AG20443 (cell line): ENCODE data around the gene HOXB4.
"Not testable (repeated sequence)": the region's sequence is repeated elsewhere in the genome, so short reads cannot be mapped to it uniquely, and the experiment has no call there.

Experiments
- DNase-seq: peaks from one replicate; pipeline ENCODE4 v3.0.0; 2012; ENCODE audit warnings: low spot score, mixed read lengths

The HOXB4 gene

GRCh38 chr17:48546924-48547807 lies 31.0 kb downstream of the HOXB4 start:
- no peak for DNase-seq

DNA sequence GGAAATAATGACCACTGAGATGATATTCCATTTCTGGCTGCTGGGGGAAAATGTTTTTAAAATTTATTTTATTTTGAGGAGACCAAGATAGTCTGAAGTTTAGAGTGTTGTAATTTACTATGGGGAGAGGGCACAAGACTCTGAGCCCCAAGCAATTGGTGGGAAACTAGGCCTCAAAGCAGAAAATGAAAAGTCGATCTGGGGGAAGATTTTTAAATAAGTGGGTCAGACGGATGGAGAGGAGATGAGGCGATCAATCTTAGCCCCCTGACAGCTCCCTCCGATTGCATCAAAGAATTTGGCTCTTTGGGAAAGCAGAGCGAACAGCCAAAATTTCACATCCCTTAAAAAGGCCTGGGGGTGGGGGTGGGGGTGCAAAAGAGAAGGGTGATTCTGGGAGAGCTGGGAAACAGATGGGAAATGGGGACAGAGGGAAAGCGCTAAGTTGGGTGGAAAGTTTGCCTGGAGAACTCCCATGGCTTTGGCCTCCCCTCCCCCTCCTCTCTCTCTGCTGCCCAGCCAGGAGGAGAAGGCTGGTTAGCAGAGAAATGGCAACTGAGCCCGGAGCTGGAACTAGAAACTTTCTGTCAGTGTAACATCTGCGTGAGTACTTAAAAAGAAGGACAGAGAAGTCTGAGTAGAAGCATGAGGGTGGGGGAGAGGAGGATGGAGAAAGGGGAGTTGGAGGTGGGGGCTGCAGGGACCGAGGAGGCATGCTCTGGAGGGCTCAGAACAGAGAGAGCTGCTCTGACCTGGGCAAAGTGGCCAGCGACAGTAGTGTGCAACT lies 31.8 kb downstream of the HOXB4 start:
- no peak for DNase-seq

DNA sequence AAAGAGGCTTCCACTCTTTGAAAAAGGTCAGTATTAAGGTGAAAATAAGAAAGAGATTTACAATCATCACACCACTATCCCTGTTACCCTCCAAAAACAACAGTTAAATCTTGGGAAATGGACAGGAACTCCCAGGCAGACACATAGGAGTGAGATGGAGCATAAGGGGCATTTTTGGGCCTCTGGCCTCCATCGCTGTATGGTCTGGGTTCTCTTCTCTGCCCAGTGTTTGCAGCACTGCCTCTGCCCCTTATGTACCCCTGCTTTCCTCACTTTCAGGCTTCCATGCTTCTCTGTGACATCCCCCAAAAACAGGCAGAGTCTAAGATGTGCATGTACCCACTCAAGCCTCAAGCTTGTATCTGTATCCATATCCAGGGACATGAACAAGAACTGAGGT lies 32.6 kb downstream of the HOXB4 start:
- DNase-seq, result no peak

DNA sequence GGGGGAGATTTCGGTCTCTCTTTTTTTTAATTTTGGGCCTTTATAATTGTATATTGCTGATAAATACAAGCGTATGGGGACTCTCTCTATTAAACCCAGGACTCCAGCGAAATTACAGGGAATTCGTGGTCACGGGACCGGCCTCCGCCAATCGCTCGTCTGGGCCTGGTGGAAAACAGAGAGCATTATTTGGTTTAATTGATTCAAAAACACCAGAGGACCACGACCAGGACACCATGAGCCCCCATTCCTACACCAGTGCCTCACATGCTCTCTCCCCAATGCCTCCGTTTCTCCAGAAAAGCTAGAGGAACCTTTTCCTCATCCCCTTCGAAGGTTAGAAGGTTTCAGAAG lies 33.2 kb downstream of the HOXB4 start, which contains the start of gene HOXB2:
TSS of gene HOXB2 (minus strand) at position 88 of the 354 bp plus-strand sequence. CDS start 198 bp downstream, outside the sequence.
- peak; percentile 60 for DNase-seq

DNA sequence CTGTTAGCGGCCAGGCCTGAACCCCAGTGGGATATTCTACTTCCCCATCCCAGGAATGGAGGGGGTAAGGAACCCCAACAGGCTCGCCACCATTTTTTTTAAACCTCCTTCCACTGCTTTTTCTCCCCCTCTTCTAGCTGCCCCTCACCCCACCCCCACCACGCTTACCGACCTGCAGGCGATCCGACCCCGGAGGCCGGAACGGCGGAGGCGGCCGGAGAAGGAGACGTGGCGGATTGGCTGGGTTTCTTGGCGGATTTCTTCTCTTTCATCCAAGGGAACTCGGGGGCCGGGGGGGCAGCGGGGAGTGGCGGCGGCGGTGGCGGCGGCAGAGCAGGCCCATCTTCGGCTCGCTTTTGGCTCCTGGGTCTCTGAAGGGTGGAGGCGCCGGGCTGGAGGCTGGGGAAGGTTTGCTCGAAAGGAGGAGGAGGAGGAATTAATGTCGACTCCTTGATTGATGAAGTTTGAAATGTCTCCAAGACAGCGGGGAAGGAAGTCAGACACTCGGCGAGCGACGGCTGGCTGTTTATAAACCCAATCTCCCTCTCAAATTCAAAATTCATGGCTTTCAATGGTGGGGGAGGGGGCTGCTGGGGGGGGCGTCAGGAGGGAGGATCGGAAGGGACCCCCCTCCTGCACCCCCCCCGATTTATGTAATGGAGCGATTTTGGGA lies 33.7 kb downstream of the HOXB4 start:
- DNase-seq, result peak; percentile 82

DNA sequence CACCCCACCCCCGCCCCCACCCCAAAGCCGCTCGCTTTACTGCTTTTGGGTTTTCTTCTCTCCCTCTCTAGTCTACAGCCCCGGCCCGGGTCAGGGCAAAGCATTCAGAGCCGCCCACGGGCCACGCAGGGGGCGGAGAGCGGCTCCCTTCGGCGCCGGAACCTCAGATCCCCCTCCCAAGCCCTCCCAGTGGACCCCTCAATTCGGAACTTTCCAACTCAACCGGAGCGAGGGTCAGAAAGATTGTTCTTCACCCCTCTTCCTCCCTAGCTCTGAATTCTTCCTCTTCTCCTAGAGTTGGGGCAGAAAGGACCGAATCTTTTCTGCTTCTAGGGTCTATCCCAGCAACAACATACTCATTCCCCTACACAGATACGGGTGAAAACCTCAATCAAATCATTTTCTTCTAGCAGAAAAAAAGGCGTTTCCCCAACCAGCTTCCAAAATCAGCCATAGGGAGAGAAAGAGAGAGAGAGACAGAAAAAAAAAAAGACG lies 34.2 kb downstream of the HOXB4 start:
- DNase-seq, result no peak

DNA sequence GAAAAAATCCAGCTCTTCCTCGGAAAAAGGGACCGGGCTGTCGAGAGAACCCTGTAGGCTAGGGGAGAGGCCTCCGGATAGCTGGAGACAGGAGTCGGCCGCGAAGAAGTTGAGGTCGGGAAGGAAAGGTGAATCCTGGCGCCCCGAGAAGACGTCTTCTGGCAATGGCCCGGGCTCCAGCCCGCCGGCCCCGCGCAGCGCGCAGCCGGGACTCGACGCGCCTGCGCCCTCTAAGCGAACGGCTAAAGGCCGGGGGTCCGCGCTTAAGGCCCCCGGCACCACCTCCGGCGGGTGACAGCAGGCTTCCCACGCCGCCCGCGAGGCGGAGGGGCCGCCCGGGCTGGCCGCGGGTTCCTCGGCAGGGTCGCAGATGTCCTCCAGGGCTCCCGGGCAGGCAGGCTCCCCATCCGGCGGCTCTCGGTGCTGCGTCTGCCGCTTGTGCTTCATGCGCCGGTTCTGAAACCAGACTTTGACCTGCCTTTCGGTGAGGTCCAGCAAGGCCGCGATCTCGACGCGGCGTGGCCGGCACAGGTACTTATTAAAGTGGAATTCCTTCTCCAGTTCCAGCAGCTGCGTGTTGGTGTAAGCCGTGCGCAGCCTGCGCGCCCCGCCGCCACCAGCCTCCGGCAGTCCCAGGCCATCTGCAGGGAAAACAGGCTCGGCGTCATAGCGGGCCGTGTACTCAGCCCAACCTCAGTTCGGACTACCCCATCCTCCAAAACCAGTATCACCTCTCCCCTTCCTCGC lies 34.9 kb downstream of the HOXB4 start:
- DNase-seq, result peak; percentile 48

DNA sequence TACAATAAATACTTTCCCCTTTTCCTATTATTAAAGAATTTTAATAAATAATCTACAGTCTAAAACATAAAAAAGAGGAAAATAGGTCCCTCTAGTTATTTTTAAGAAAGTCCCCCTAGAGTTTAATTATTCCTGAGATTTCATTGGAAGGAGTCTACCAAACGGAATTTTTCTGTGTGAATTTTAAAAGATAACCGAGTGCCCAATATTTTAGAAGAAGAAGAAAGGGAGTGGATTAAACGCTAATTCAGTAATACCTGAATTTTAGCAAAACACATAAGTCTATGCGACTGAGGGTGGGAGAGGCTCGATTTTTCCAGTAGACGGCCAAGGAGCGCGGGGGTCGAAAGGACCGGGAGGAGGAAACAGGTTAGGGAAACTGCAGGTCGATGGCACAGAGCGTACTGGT lies 35.4 kb downstream of the HOXB4 start:
- DNase-seq, result no peak

DNA sequence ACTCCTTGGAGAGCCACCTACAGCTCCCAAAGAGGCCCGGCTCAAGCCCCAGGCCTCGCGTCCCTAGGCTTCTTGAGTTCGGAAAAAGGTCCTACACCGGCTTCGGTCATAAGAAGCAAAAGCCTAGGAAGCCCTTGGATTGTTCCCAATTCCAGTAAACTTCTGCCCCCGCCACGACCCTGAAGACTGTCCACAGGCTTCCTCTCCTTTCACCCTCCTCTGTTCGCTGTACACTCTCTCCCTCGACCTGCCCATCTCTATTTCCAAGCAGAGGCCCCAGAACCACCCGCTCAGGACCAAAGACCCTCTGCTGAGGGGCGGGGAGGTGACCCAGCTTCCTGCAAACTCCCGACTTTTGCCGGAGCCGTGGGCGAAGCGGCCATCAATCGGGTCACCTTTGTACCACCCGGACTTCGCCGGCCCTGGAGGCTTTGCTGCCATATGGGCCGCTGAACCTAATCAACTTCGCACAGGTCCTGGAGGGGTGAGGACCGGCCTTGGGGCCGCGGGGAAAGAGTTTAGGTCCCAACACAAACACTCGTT lies 36.0 kb downstream of the HOXB4 start:
- no peak for DNase-seq

DNA sequence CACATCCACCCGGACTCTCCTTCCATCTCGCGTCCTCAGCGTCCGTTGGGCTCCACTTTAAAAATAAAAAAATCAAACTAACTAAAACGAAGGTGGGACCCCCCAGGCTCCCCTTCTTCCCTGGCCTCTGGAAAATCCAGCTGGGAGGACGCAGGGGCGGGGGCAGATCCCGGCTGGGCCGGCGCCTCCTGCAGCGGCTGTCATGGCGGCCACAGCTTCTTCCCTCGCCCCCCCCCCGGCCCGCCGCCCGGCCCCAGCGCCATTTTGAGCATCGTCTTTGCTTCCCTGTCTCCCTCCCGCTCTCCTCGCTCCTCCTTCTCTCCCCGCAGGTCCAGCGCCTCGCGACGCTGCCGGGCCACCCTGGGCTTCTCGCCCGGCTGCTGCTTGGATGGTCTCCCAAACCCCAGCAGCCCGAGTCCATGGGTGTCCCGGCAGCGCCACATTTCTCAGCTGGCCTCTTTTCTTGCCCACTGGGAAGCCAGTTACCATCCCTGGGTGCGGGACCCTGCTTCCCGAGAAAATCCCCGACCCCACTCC lies 36.5 kb downstream of the HOXB4 start:
- DNase-seq, result peak; percentile 87

- DNase-seq, result no peak
These were observed 37.0 kb downstream of the HOXB4 start for GRCh38 chr17:48541036-48541576.

DNA sequence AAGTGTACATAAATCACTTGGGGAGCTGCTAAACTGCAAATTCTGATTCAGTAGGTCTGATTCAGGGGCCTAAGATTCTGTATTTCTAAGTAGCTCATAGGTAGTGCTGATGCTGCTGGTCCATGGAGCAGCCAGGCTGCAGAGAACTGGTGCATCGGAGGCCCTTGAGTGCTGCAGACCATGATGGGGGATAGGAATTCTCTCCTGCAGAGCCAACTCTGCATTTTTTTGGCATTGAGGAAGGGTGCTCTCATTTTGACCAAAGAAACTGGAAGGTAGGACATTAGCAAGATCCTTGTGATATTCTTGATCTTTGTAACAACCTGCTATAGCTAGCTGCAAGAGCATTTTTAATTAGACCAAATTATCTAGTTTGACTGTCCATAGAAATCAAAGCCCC lies 37.9 kb downstream of the HOXB4 start:
- no peak for DNase-seq

GRCh38 chr17:48539177-48539576 lies 39.0 kb downstream of the HOXB4 start:
- DNase-seq, result peak; percentile 68

DNA sequence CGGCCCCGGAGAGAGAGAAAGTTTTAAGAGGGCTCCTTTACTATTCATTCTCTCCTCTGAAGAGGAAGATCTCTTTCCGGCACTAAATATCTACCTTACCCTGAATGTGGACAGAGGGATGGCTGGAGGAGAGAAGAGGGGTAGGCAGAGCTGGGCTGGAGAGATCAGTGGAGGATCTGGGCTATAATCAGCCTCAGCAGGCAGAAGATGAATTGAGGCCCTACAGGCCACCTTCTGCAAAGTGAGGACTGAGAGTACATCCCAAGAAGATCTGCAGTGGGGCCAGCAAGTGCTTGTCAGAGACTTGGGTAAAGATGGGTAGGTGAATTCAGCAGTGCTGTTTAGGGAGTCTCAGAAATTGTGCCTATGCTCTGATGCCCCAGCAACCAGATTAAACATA lies 40.8 kb downstream of the HOXB4 start:
- no peak for DNase-seq

GRCh38 chr17:48535793-48536559 lies 42.2 kb downstream of the HOXB4 start:
- DNase-seq, result not testable (repeated sequence)

DNA sequence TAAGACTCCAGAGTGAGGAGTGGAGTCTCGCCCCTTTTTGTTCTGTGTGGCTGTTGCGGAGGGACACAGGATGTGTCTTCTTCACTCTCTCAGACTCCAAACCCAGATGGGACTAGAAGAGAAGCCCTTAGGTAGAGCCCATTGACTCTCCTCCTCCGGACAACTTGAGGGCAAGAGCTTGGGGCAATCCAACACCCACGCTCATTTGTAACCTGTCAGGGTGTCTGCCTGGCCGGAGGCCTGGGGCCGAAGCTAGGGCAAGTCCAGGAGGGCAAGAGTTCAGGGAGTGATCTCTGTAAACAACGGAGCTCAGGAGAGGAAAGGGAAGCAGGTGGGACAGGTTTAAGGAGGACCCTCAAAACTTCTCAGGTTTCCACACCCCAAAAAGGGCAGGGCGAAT lies 45.9 kb downstream of the HOXB4 start:
- no peak for DNase-seq

GRCh38 chr17:48530887-48531272 lies 47.3 kb downstream of the HOXB4 start, which contains the start of gene HOXB1:
Gene HOXB1 (minus strand): TSS chr17:48531011. CDS start chr17:48530904, 107 bp downstream.
- no peak for DNase-seq

- DNase-seq, result no peak
These were observed 47.8 kb downstream of the HOXB4 start for GRCh38 chr17:48530208-48530886.

DNA sequence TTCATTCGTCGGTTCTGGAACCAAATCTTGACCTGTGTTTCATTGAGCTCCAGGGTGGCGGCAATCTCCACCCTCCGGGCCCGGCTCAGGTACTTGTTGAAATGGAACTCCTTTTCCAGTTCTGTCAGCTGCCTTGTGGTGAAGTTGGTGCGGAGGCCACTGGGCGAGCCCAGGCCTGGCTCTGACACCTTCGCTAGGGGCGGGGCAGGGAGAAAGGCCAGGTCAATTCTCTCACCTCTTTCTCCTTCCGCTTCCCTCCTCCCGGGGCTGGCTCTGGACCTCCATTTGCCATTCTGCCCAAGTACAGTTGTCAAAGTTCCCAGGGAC lies 48.5 kb downstream of the HOXB4 start:
- no peak for DNase-seq
